ENCODE results near the gene TTC29.

DNA sequence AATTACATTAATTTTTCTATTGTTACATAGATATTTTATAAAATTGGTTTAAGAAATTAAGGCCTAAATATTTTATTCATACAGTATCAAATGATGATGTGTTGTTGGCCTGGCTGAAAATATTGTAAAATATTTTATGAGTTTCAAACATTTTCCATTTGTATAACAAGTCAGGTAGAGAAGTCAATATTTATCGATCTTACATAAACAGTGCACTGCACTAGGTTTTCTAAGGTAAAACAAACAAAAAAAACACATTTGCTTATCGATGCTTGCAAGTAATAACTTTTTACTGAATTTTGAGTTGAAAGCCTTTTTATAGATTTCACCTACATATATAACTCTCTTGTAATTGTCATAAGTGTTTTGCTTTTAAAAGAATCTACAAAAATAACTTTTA is 7.2 kb upstream of the TTC29 start:
- no peak for TF ChIP-seq CTCF (IDR thresholded peaks at IDR 0.05; ENCODE audit: poor library complexity)
- no peak for TF ChIP-seq EZH2phosphoT487 (IDR thresholded peaks at IDR 0.05; ENCODE audit: low read depth, severe bottlenecking, unreplicated experiment)

All from hepatocyte (in vitro differentiated cells).